Stimulated activated CD8-positive, alpha-beta memory T cell treated with anti-CD3 and anti-CD28 coated beads, Interleukin-4, amount 100 ng/mL, for 1 hour (primary cell): ENCODE results near the gene ABCA5.
A peak's percentile ranks its signal among the peaks of the same experiment; 100 is the strongest.

Source experiments
- DNase-seq, 2 donors: peaks; one replicate each; pipeline ENCODE4 v3.0.0-alpha.2; 2020; ENCODE audit warnings: low read depth in 2 of 2, low spot score in 1 of 2

Gene ABCA5, protein sequence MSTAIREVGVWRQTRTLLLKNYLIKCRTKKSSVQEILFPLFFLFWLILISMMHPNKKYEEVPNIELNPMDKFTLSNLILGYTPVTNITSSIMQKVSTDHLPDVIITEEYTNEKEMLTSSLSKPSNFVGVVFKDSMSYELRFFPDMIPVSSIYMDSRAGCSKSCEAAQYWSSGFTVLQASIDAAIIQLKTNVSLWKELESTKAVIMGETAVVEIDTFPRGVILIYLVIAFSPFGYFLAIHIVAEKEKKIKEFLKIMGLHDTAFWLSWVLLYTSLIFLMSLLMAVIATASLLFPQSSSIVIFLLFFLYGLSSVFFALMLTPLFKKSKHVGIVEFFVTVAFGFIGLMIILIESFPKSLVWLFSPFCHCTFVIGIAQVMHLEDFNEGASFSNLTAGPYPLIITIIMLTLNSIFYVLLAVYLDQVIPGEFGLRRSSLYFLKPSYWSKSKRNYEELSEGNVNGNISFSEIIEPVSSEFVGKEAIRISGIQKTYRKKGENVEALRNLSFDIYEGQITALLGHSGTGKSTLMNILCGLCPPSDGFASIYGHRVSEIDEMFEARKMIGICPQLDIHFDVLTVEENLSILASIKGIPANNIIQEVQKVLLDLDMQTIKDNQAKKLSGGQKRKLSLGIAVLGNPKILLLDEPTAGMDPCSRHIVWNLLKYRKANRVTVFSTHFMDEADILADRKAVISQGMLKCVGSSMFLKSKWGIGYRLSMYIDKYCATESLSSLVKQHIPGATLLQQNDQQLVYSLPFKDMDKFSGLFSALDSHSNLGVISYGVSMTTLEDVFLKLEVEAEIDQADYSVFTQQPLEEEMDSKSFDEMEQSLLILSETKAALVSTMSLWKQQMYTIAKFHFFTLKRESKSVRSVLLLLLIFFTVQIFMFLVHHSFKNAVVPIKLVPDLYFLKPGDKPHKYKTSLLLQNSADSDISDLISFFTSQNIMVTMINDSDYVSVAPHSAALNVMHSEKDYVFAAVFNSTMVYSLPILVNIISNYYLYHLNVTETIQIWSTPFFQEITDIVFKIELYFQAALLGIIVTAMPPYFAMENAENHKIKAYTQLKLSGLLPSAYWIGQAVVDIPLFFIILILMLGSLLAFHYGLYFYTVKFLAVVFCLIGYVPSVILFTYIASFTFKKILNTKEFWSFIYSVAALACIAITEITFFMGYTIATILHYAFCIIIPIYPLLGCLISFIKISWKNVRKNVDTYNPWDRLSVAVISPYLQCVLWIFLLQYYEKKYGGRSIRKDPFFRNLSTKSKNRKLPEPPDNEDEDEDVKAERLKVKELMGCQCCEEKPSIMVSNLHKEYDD (N-terminal part only)

GRCh38 chr17:69327060-69327831 is at the start of gene ABCA5:
Gene ABCA5 (minus strand): TSS chr17:69327133. CDS start chr17:69314415, 12,718 bp downstream.
- peak; percentile 63 to 67 for DNase-seq

DNA sequence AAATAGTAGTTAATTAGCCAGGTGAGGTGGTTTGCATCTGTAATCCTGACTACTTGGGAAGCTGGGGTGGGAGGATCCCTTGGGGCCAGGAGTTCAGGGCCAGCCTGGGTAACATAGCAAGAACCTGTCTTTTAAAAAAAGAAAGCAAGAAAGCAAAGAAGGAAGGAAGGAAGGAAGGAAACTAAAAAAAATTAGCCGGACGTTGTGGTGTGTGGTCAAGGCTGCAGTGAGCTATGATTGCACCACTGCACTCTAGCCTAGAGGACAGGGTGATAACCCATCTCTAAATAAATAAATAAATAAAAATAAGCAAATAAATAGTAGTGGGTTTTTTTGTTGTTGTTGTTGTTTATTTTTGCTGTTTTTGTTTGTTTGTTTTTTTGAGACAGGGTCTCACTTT is 48.3 kb upstream of the ABCA5 start:
- DNase-seq: no peak

- no peak for DNase-seq
These were observed 46.1 kb upstream of the ABCA5 start for GRCh38 chr17:69373069-69373468.

GRCh38 chr17:69367298-69367697 is 40.4 kb upstream of the ABCA5 start:
- no peak for DNase-seq

- DNase-seq: no peak
These were observed 36.7 kb upstream of the ABCA5 start for GRCh38 chr17:69363488-69364210.

DNA sequence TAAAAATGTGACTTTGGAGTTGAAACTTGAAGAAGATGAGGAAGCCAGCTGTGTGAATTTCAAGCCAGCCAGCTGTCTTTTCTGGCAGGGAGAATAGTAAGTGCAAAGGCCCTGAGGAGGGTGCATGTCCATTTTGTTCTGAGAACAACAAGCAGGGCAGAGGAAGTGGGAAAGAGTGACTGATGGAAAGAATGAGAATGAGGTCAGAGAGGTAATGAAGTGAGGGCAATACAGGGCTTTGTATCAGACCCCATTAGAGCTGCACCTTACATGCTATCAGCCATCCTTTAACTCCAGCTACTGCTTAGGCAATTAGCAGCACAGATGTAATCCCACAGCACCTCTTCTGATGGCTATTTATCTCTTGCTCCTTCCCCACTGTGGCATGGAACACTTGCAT is 34.2 kb upstream of the ABCA5 start:
- no peak for DNase-seq

- DNase-seq: no peak
These were observed 32.0 kb upstream of the ABCA5 start for GRCh38 chr17:69358688-69359596.

DNA sequence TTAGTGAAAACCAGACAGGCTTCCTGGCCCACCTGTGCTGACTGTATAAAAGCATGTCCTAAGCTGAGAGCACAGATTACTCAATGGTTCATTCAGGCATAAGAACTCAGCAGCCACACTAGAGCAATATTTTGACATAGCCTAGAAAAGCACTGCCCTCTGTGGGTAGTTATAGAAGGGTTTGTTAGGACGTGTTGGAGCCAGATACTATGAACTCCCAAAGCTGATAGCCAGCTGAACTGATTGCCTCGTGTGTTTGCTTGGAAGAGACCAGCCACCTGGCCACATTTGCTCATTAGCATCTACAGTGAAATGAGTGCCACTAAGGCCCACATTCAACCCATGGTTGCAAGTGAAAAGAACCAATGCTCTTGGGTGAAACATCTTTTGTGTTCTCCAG is 30.8 kb upstream of the ABCA5 start:
- no peak for DNase-seq

GRCh38 chr17:69356625-69357024 is 29.7 kb upstream of the ABCA5 start:
- DNase-seq: no peak

- no peak for DNase-seq
These were observed 24.0 kb upstream of the ABCA5 start for GRCh38 chr17:69350911-69351310.

GRCh38 chr17:69348429-69348828 is 21.5 kb upstream of the ABCA5 start:
- DNase-seq: no peak

GRCh38 chr17:69346766-69347165 is 19.8 kb upstream of the ABCA5 start:
- DNase-seq: no peak

DNA sequence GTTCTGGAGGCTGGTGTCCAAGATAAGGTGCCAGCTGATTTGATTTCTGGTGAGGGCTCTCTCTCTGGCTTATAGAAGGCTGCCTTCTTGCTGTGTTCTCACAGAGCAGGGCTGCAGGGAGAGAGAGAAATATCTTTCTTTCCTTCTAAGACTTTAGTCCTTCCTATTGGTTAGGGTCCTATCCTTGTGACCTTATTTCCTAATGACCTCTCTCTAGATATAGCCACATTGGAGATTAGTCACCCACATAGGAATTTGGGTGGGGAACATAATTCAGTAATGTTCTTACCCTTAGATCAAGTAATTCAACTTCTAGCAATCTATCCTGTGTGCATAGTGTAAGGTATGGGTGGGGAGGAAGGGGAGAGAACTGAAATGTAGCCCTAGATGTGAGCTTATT is 18.0 kb upstream of the ABCA5 start:
- no peak for DNase-seq

GRCh38 chr17:69342896-69343644 is 16.1 kb upstream of the ABCA5 start:
- no peak for DNase-seq

- DNase-seq: no peak
These were observed 13.0 kb upstream of the ABCA5 start for GRCh38 chr17:69339937-69340336.

GRCh38 chr17:69336996-69337395 is 10.1 kb upstream of the ABCA5 start:
- no peak for DNase-seq

DNA sequence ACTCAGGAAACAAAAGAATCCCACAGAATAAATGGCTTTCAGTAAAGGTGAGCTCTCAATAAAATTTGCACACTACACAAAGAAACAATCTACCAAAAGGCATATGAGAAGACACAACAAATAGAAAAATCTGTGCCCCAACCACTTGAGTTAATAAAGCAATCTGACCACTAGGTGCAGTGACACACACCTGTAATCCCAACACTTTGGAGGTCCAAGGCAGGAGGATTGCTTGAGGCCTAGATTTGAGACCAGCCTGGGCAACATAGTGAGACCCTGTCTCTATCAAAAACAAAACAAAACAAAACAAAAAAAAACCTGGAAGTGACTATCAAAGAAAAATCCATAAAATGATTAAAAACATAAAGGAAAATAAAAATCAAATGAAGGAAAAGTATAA is 9.6 kb upstream of the ABCA5 start:
- no peak for DNase-seq

- DNase-seq: no peak
These were observed 8.1 kb upstream of the ABCA5 start for GRCh38 chr17:69335058-69335457.
